HepG2 (cell line): ENCODE results near the gene IRF4.

Experiments
- CTCF ChIP-seq: sonication (generic); formaldehyde crosslinking; IDR thresholded peaks from 2 replicates; pipeline ENCODE4 v1.5.0; 2020; ENCODE audit warnings: mild to moderate bottlenecking, missing genetic modification reagents, moderate library complexity
- HNRNPUL1 ChIP-seq: fragments of 200-400 bp; formaldehyde crosslinking; IDR thresholded peaks from 2 replicates; pipeline ENCODE4 v1.6.1; 2017; ENCODE audit warnings: low read depth, mild to moderate bottlenecking, low read length, moderate library complexity
- IKZF1 ChIP-seq: fragments of 450-650 bp; IDR thresholded peaks from 2 replicates; pipeline ENCODE4 v1.7.1; 2016
- REXO4 ChIP-seq: sonication (generic); formaldehyde crosslinking; IDR thresholded peaks from 2 replicates; pipeline ENCODE4 v1.8.0; 2022; ENCODE audit warnings: missing genetic modification reagents, mild to moderate bottlenecking, borderline replicate concordance
- SIN3A ChIP-seq: IDR thresholded peaks from 2 replicates; pipeline ENCODE4 v1.6.1; 2011; ENCODE audit warnings: low read depth, mild to moderate bottlenecking, control low read depth, low read length, borderline replicate concordance
- ZNF232 ChIP-seq: sonication (generic); formaldehyde crosslinking; IDR thresholded peaks from 2 replicates; pipeline ENCODE4 v1.4.0; 2020; ENCODE audit warnings: missing genetic modification reagents, borderline replicate concordance
- ZNF354B ChIP-seq: sonication (generic); formaldehyde crosslinking; IDR thresholded peaks from 2 replicates; pipeline ENCODE4 v1.8.0; 2022; ENCODE audit warnings: mild to moderate bottlenecking, missing genetic modification reagents
- ZNF460 ChIP-seq: sonication (generic); formaldehyde crosslinking; IDR thresholded peaks from 2 replicates; pipeline ENCODE4 v1.5.1; 2020; ENCODE audit warnings: missing genetic modification reagents, mild to moderate bottlenecking, borderline replicate concordance
- TF ChIP-seq, protein P1 (sequence below): sonication (generic); formaldehyde crosslinking; IDR thresholded peaks from 2 replicates; pipeline ENCODE4 v1.4.0; 2020; ENCODE audit warnings: missing genetic modification reagents, borderline replicate concordance
- TF ChIP-seq, protein P2 (sequence below): sonication (generic); formaldehyde crosslinking; IDR thresholded peaks from 2 replicates; pipeline ENCODE4 v1.4.0; 2020; ENCODE audit warnings: missing genetic modification reagents

DNA sequence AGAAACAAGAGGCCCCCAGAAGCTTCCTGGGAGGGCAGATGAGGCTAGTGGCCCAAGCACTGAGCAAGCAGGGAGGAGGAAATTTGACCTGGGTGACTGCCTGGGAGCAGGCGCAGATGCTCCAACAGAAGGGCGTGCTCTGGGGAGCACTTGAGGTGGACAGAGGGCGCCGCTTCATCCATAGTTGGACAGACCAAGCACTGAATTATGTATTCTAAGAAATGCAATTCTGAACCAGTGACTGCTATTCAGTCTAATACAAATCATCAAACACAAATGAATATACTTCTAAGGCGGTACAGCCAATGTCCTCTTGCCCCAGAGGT, 28.7 kb upstream of the IRF4 start:
- TF ChIP-seq ZNF354B (CRISPR knock-in tag) = no peak
- no peak for TF ChIP-seq HNRNPUL1
- no peak for TF ChIP-seq REXO4
- TF ChIP-seq CTCF (CRISPR knock-in tag) = no peak
- no peak for TF ChIP-seq SIN3A
- TF ChIP-seq ZNF460 (CRISPR knock-in tag) = no peak
- TF ChIP-seq ZNF232 (CRISPR knock-in tag) = no peak
- no peak for TF ChIP-seq IKZF1
- TF ChIP-seq, protein P1, sequence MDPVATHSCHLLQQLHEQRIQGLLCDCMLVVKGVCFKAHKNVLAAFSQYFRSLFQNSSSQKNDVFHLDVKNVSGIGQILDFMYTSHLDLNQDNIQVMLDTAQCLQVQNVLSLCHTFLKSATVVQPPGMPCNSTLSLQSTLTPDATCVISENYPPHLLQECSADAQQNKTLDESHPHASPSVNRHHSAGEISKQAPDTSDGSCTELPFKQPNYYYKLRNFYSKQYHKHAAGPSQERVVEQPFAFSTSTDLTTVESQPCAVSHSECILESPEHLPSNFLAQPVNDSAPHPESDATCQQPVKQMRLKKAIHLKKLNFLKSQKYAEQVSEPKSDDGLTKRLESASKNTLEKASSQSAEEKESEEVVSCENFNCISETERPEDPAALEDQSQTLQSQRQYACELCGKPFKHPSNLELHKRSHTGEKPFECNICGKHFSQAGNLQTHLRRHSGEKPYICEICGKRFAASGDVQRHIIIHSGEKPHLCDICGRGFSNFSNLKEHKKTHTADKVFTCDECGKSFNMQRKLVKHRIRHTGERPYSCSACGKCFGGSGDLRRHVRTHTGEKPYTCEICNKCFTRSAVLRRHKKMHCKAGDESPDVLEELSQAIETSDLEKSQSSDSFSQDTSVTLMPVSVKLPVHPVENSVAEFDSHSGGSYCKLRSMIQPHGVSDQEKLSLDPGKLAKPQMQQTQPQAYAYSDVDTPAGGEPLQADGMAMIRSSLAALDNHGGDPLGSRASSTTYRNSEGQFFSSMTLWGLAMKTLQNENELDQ (CRISPR knock-in tag) = no peak
- TF ChIP-seq, protein P2, sequence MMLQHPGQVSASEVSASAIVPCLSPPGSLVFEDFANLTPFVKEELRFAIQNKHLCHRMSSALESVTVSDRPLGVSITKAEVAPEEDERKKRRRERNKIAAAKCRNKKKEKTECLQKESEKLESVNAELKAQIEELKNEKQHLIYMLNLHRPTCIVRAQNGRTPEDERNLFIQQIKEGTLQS = no peak
